SK-N-SH (cell line): ENCODE measurements around the gene NRG3. TPM values are rescaled to one million over a fixed set of nuclear protein-coding genes. Genes with fewer than 3 reads are reported as not detected.

ENCODE experiments used
- CTCF ChIA-PET: fragments of 300-600, 350-600 bp; formaldehyde crosslinking; extraction: SDS; loops from one replicate; lab custom pipeline; 2021; lab: Yijun Ruan, JAX
- POLR2A ChIA-PET: fragments of 350-600 bp; sonication (Branson Sonifier 250); formaldehyde crosslinking; extraction: SDS; loops from one replicate; lab custom pipeline; 2020; ENCODE audit warnings: antibody characterized with exemption, inconsistent platforms; lab: Yijun Ruan, JAX
- DNase-seq: peaks from one replicate; pipeline ENCODE4 v3.0.0; 2012
- H2AFZ ChIP-seq: fragments of 200-600 bp; sonication (generic); 2 replicates; pipeline ENCODE4 v1.8.1; 2016; ENCODE audit warnings: antibody characterized with exemption, mild to moderate bottlenecking, low read depth
- H3F3A ChIP-seq: fragments of 200-600 bp; sonication (generic); replicated peaks from 2 replicates; pipeline ENCODE3; 2016; ENCODE audit warnings: antibody characterized with exemption, mild to moderate bottlenecking; ENCODE audit not compliant: insufficient read depth
- H3K27ac ChIP-seq, 2 experiments: fragments of 200-500 bp in 1 of 2; fragments of 200-600 bp in 1 of 2; sonication (Bioruptor generic) in 1 of 2; sonication (generic), shearing (Covaris generic) in 1 of 2; 2 replicates each; pipeline versions ENCODE4 v1.5.1 to v1.6.1; 2014 to 2016; ENCODE audit warnings: low read depth in 2 of 2, inconsistent platforms in 1 of 2, low read length in 1 of 2, mild to moderate bottlenecking in 1 of 2, mixed read lengths in 1 of 2
- H3K27me3 ChIP-seq: fragments of 200-600 bp; sonication (generic), shearing (Covaris generic); 2 replicates; pipeline ENCODE4 v1.6.1; 2016; ENCODE audit warnings: mixed run types; ENCODE audit not compliant: insufficient read depth
- H3K36me3 ChIP-seq, 2 experiments: fragments of 200-500 bp in 1 of 2; fragments of 200-600 bp in 1 of 2; sonication (Bioruptor generic) in 1 of 2; sonication (generic) in 1 of 2; replicated peaks in 1 of 2; 2 replicates each; pipeline versions ENCODE3 to v1.5.1; 2014 to 2016; ENCODE audit warnings: low read length in 1 of 2, mild to moderate bottlenecking in 1 of 2; ENCODE audit not compliant: insufficient read depth in 2 of 2, control insufficient read depth in 1 of 2
- H3K4me1 ChIP-seq, 2 experiments: fragments of 200-500 bp in 1 of 2; fragments of 200-600 bp in 1 of 2; sonication (Bioruptor generic) in 1 of 2; sonication (generic), shearing (Covaris generic) in 1 of 2; 2 replicates each; pipeline versions ENCODE4 v1.5.1 to v1.6.1; 2014 to 2016; ENCODE audit warnings: low read depth in 1 of 2, low read length in 1 of 2, mixed run types in 1 of 2; ENCODE audit not compliant: insufficient read depth in 2 of 2, control insufficient read depth in 1 of 2
- H3K4me2 ChIP-seq: fragments of 200-600 bp; sonication (generic), shearing (Covaris generic); 2 replicates; pipeline ENCODE4 v1.6.1; 2017; ENCODE audit warnings: mixed run types
- H3K4me3 ChIP-seq, 2 experiments: fragments of 200-500 bp in 1 of 2; fragments of 200-600 bp in 1 of 2; sonication (Bioruptor generic) in 1 of 2; sonication (generic), shearing (Covaris generic) in 1 of 2; 2 replicates each; pipeline versions ENCODE4 v1.5.1 to v1.8.1; 2014 to 2016; ENCODE audit warnings: low read depth in 2 of 2, inconsistent platforms in 1 of 2, low read length in 1 of 2, mild to moderate bottlenecking in 1 of 2, mixed read lengths in 1 of 2, moderate library complexity in 1 of 2
- H3K79me2 ChIP-seq: fragments of 200-600 bp; sonication (generic); 2 replicates; pipeline ENCODE4 v1.8.1; 2017; ENCODE audit warnings: mild to moderate bottlenecking; ENCODE audit not compliant: insufficient read depth
- H3K9ac ChIP-seq: fragments of 200-600 bp; sonication (generic); 2 replicates; pipeline ENCODE4 v1.6.1; 2017; ENCODE audit warnings: mixed run types
- H3K9me2 ChIP-seq: fragments of 200-600 bp; sonication (generic); 2 replicates; pipeline ENCODE4 v1.6.1; 2017; ENCODE audit warnings: mixed run types
- H3K9me3 ChIP-seq: fragments of 200-600 bp; sonication (generic); 2 replicates; pipeline ENCODE4 v1.6.1; 2017; ENCODE audit warnings: mixed run types, mild to moderate bottlenecking, moderate library complexity
- H4K20me1 ChIP-seq: fragments of 200-600 bp; sonication (generic); 2 replicates; pipeline ENCODE4 v1.6.1; 2017; ENCODE audit warnings: mild to moderate bottlenecking, mixed run types; ENCODE audit not compliant: insufficient read depth
- CHD2 ChIP-seq: fragments of 150-350 bp; IDR thresholded peaks from 2 replicates; pipeline ENCODE4 v1.6.1; 2018; ENCODE audit warnings: low read length; ENCODE audit not compliant: partially characterized antibody
- ELF1 ChIP-seq: IDR thresholded peaks from 2 replicates; pipeline ENCODE4 v1.4.0; 2012
- EP300 ChIP-seq, 2 experiments: IDR thresholded peaks; 2 replicates each; pipeline versions ENCODE4 v1.4.0 to v1.6.1; 2012; ENCODE audit warnings: borderline replicate concordance in 1 of 2, low read depth in 1 of 2, low read length in 1 of 2
- EZH2phosphoT487 ChIP-seq: fragments of 200-600 bp; sonication (generic); IDR thresholded peaks from 2 replicates; pipeline ENCODE4 v1.6.1; 2017; ENCODE audit warnings: low read depth, mixed run types, mild to moderate bottlenecking, antibody characterized with exemption, moderate library complexity, borderline replicate concordance
- FOXJ3 ChIP-seq: sonication (generic); formaldehyde crosslinking; IDR thresholded peaks from 2 replicates; pipeline ENCODE4 v1.5.1; 2020; ENCODE audit warnings: mild to moderate bottlenecking, missing genetic modification reagents
- FOXM1 ChIP-seq: IDR thresholded peaks from 2 replicates; pipeline ENCODE4 v1.4.0; 2012; ENCODE audit warnings: low read depth, mild to moderate bottlenecking
- GABPA ChIP-seq: IDR thresholded peaks from 2 replicates; pipeline ENCODE4 v1.4.0; 2012; ENCODE audit warnings: low read depth, mild to moderate bottlenecking
- GATA2 ChIP-seq: sonication (generic); formaldehyde crosslinking; IDR thresholded peaks from 2 replicates; pipeline ENCODE4 v1.5.0; 2020; ENCODE audit warnings: mild to moderate bottlenecking, missing genetic modification reagents
- JUND ChIP-seq: IDR thresholded peaks from 2 replicates; pipeline ENCODE4 v1.4.0; 2012
- MEF2A ChIP-seq: IDR thresholded peaks from 2 replicates; pipeline ENCODE4 v1.4.0; 2012; ENCODE audit warnings: low read depth, borderline replicate concordance
- MXI1 ChIP-seq: IDR thresholded peaks from 2 replicates; pipeline ENCODE4 v1.6.1; 2012; ENCODE audit warnings: mild to moderate bottlenecking, low read depth, low read length, improper control_type of control experiment
- NFIC ChIP-seq: IDR thresholded peaks from 2 replicates; pipeline ENCODE4 v1.4.0; 2012; ENCODE audit warnings: borderline replicate concordance
- NRF1 ChIP-seq: IDR thresholded peaks from 2 replicates; pipeline ENCODE4 v1.6.1; 2012; ENCODE audit warnings: low read depth, mild to moderate bottlenecking, low read length
- POLR2AphosphoS5 ChIP-seq: IDR thresholded peaks from 2 replicates; pipeline ENCODE4 v1.6.1; 2012; ENCODE audit warnings: low read depth, low read length
- RAD21 ChIP-seq: IDR thresholded peaks from 2 replicates; pipeline ENCODE4 v1.6.1; 2012; ENCODE audit warnings: mild to moderate bottlenecking, low read length
- RCOR1 ChIP-seq: fragments of 150-350 bp; IDR thresholded peaks from 2 replicates; pipeline ENCODE4 v1.6.1; 2017; ENCODE audit warnings: antibody characterized with exemption, low read length
- RFX5 ChIP-seq: IDR thresholded peaks from 2 replicates; pipeline ENCODE4 v1.6.1; 2012; ENCODE audit warnings: mild to moderate bottlenecking, improper control_type of control experiment, low read length
- RXRA ChIP-seq: IDR thresholded peaks from 2 replicates; pipeline ENCODE4 v1.4.0; 2012; ENCODE audit warnings: low read depth, mild to moderate bottlenecking, borderline replicate concordance
- SIN3A ChIP-seq: IDR thresholded peaks from 2 replicates; pipeline ENCODE4 v1.6.1; 2012; ENCODE audit warnings: low read depth, mild to moderate bottlenecking, low read length, moderate library complexity, borderline replicate concordance
- SMC3 ChIP-seq: IDR thresholded peaks from 2 replicates; pipeline ENCODE4 v1.6.1; 2012; ENCODE audit warnings: low read depth, low read length, improper control_type of control experiment
- TCF12 ChIP-seq: IDR thresholded peaks from 2 replicates; pipeline ENCODE4 v1.4.0; 2012
- TEAD4 ChIP-seq: IDR thresholded peaks from 2 replicates; pipeline ENCODE4 v1.4.0; 2012; ENCODE audit warnings: mild to moderate bottlenecking, borderline replicate concordance; ENCODE audit not compliant: insufficient read depth
- WGBS: methylation state at CpG from one replicate; pipeline ENCODE4 v1.1.6; 2017; ENCODE audit warnings: low lambda C conversion rate; 5-methylcytosine and 5-hydroxymethylcytosine counted together
- polyA plus RNA-seq, 3 experiments: library from polyadenylated mRNA; depleted of rRNA; stranded (reverse); fragments of >200 nt; gene quantifications; 2 replicates each; pipeline ENCODE4 v1.2.3, GENCODE V29; 2012
- TF ChIP-seq, protein P1 (sequence below): IDR thresholded peaks from 2 replicates; pipeline ENCODE4 v1.4.0; 2012; ENCODE audit warnings: low read depth
- TF ChIP-seq, protein P2 (sequence below): fragments of 150-350 bp; IDR thresholded peaks from 2 replicates; pipeline ENCODE4 v1.6.1; 2016; ENCODE audit warnings: mild to moderate bottlenecking, low read depth, low read length
- TF ChIP-seq, protein P3 (sequence below): IDR thresholded peaks from 2 replicates; pipeline ENCODE4; 2012
- TF ChIP-seq, protein P4 (sequence below): IDR thresholded peaks from 2 replicates; pipeline ENCODE4 v1.6.1; 2012; ENCODE audit warnings: mild to moderate bottlenecking, low read depth, low read length, moderate library complexity
- TF ChIP-seq, protein P5 (sequence below): fragments of 150-350 bp; IDR thresholded peaks from 2 replicates; pipeline ENCODE4 v1.6.1; 2017; ENCODE audit warnings: antibody characterized with exemption, low read length, low read depth, borderline replicate concordance

NRG3 gene
- polyA plus RNA-seq, 1 of the 3 experiments (the other 2 are of a cell fraction) = 0.03 TPM

DNA sequence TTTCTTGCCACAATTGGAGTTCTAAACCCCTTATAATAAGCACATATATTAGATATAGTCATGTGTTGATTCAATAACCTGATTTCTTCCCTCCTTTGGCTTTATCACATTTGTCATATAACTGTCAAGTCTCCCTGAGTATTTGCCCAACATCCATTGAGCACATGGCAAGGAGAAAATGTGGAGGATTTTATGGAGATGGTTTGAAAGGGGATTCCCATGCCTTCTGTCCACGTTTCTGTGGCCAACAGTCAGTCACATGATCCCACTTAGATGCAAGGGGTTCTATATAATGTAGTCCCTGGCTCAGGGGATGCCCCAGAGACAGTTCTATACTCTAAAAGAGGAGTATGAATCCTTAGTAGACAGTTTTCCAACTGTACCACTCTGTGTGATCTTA lies 577.7 kb downstream of the NRG3 start (continued):
- no peak for TF ChIP-seq MXI1

DNA sequence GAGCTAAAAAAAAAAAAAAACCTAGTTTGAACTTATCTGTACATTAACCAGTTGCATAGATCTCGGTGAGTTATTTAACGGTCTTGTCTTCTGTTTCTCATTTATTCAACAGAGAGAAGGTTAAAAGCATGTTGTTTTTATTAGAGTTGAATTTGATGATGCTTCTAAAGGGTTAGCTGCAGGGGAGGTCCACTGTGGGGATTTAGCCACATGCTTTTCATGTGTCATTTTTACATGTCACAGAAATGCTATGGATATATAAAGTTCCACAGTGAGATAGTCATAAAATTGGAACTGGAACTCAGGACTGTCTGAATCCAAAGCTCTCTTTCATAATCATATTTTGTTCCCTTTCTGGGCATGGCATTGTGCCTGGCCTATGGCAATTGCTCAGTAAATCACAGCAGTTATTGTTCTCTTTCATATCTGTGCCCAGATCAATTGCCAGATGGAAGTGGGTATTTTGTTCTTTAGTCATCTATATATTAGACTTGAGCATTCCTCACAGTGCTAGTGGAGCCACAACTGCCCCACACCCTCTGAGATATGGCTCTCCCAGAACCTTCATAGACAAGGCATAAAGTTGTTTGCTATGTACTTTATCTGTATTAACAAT lies 578.8 kb downstream of the NRG3 start:
- H3K4me2 ChIP-seq = no peak overlapping the region
- H3K9me2 ChIP-seq = no peaks in the 10 kb centered on the region
- H3K79me2 ChIP-seq = no peaks in the 10 kb centered on the region
- no peaks in the 10 kb centered on the region for H3K36me3 ChIP-seq
- POLR2A ChIA-PET = no interaction called here
- no peak overlapping the region for H3K4me3 ChIP-seq
- DNase-seq = peak; percentile 15
- peak overlapping the region in 1 of 2 experiments; percentile 39; a peak in 1 of 4 replicates for H3K27ac ChIP-seq
- no peaks in the 10 kb centered on the region for H3F3A ChIP-seq
- no peak overlapping the region for H3K9ac ChIP-seq
- WGBS = 7% methylated on average over 2 of the region's 2 CpGs
- CTCF ChIA-PET = interaction anchor here (1.2 kb wide), 1 partner anchor 343 kb away, joined by 3 read pairs; no protein-coding TSS in a partner anchor
- no peaks in the 10 kb centered on the region for H3K27me3 ChIP-seq
- no peak overlapping the region for H2AFZ ChIP-seq
- no peaks in the 10 kb centered on the region for H4K20me1 ChIP-seq
- H3K9me3 ChIP-seq = no peaks in the 10 kb centered on the region
- H3K4me1 ChIP-seq = no peaks in the 10 kb centered on the region; a peak in 1 of 4 replicates
- TF ChIP-seq RXRA (no peak), GABPA (no peak), RFX5 (no peak), TCF12 (peak; percentile 76), FOXJ3 (no peak), NFIC (peak; percentile 58), CHD2 (no peak), ELF1 (no peak), NRF1 (no peak), GATA2 (peak; percentile 45), RAD21 (no peak), MXI1 (no peak; the same call in 1 of the 2 replicates), JUND (peak; percentile 47), SIN3A (no peak), EP300 (IDR thresholded peaks at IDR 0.05; ENCODE audit: borderline replicate concordance in 1 of 2, low read depth in 1 of 2, low read length in 1 of 2) (peak; percentile 61 to 63; a peak in 3 of 4 replicates), FOXM1 (no peak), EZH2phosphoT487 (no peak), MEF2A (no peak), TEAD4 (peak; percentile 54; the same call in 1 of the 2 replicates), POLR2AphosphoS5 (no peak), SMC3 (no peak), RCOR1 (no peak)
- TF ChIP-seq, protein P1, sequence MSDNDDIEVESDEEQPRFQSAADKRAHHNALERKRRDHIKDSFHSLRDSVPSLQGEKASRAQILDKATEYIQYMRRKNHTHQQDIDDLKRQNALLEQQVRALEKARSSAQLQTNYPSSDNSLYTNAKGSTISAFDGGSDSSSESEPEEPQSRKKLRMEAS = no peak
- TF ChIP-seq, protein P2, sequence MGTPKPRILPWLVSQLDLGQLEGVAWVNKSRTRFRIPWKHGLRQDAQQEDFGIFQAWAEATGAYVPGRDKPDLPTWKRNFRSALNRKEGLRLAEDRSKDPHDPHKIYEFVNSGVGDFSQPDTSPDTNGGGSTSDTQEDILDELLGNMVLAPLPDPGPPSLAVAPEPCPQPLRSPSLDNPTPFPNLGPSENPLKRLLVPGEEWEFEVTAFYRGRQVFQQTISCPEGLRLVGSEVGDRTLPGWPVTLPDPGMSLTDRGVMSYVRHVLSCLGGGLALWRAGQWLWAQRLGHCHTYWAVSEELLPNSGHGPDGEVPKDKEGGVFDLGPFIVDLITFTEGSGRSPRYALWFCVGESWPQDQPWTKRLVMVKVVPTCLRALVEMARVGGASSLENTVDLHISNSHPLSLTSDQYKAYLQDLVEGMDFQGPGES = no peak
- TF ChIP-seq, protein P3, sequence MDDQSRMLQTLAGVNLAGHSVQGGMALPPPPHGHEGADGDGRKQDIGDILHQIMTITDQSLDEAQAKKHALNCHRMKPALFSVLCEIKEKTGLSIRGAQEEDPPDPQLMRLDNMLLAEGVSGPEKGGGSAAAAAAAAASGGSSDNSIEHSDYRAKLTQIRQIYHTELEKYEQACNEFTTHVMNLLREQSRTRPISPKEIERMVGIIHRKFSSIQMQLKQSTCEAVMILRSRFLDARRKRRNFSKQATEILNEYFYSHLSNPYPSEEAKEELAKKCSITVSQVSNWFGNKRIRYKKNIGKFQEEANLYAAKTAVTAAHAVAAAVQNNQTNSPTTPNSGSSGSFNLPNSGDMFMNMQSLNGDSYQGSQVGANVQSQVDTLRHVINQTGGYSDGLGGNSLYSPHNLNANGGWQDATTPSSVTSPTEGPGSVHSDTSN = peak; percentile 63
- TF ChIP-seq, protein P4, sequence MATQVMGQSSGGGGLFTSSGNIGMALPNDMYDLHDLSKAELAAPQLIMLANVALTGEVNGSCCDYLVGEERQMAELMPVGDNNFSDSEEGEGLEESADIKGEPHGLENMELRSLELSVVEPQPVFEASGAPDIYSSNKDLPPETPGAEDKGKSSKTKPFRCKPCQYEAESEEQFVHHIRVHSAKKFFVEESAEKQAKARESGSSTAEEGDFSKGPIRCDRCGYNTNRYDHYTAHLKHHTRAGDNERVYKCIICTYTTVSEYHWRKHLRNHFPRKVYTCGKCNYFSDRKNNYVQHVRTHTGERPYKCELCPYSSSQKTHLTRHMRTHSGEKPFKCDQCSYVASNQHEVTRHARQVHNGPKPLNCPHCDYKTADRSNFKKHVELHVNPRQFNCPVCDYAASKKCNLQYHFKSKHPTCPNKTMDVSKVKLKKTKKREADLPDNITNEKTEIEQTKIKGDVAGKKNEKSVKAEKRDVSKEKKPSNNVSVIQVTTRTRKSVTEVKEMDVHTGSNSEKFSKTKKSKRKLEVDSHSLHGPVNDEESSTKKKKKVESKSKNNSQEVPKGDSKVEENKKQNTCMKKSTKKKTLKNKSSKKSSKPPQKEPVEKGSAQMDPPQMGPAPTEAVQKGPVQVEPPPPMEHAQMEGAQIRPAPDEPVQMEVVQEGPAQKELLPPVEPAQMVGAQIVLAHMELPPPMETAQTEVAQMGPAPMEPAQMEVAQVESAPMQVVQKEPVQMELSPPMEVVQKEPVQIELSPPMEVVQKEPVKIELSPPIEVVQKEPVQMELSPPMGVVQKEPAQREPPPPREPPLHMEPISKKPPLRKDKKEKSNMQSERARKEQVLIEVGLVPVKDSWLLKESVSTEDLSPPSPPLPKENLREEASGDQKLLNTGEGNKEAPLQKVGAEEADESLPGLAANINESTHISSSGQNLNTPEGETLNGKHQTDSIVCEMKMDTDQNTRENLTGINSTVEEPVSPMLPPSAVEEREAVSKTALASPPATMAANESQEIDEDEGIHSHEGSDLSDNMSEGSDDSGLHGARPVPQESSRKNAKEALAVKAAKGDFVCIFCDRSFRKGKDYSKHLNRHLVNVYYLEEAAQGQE = no peak
- TF ChIP-seq, protein P5, sequence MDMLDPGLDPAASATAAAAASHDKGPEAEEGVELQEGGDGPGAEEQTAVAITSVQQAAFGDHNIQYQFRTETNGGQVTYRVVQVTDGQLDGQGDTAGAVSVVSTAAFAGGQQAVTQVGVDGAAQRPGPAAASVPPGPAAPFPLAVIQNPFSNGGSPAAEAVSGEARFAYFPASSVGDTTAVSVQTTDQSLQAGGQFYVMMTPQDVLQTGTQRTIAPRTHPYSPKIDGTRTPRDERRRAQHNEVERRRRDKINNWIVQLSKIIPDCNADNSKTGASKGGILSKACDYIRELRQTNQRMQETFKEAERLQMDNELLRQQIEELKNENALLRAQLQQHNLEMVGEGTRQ = no peak
